OCI-LY7 (cell line): ENCODE data around the gene MAVS.
A peak's percentile ranks its signal among the peaks of the same experiment; 100 is the strongest.

Experiments used
- CTCF ChIP-seq: fragments of 200-600 bp; sonication (generic); conservative IDR thresholded peaks from 2 replicates; pipeline ENCODE4 v1.5.1; 2014; ENCODE audit warnings: mild to moderate bottlenecking, antibody characterized with exemption, low read length, moderate library complexity, mixed read lengths
- EZH2phosphoT487 ChIP-seq: fragments of 200-600 bp; sonication (generic); IDR thresholded peaks from 2 replicates; pipeline ENCODE4 v1.6.1; 2018; ENCODE audit warnings: low read depth, borderline replicate concordance, mild to moderate bottlenecking, mixed run types, antibody characterized with exemption, low read length, moderate library complexity, mixed read lengths

- TF ChIP-seq CTCF (peak; percentile 47), EZH2phosphoT487 (no peak)
Measured at GRCh38 chr20:3888622-3889488, 42.2 kb downstream of the MAVS start, which contains the start of gene PANK2.
